Epidermal melanocyte (primary cell): Measurements from ENCODE around the gene DERL3.

Source experiments
- DNase-seq: peaks from one replicate; pipeline ENCODE4 v3.0.0; 2011; ENCODE audit warnings: low spot score; ENCODE audit not compliant: insufficient read length

DERL3 gene

DNA sequence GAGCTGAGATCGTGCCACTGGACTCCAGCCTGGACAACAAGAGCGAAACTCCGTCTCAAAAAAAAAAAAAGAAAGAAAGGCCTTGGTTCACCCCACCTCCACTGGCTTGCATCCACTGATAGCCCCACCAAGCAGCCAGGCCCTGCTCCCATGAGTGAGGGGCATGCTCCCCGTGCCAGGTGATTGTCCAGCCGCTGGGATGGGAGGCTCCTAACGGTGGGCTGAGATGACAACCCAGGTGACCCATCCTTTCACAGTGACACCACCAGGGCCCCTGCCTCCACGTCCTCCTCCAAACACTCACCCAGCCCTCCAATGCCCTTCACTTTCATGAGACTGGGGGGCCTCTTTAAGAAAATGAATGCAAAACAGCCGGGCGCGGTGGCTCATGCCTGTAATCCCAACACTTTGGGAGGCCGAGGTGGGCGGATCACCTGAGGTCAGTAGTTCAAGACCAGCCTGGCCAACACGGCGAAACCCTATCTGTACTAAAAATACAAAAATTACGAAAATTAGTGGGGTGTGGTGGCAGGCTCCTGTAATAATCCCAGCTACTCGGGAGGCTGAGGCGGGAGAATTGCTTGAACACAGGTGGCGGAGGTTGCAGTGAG lies 8.6 kb upstream of the DERL3 start:
- no peak for DNase-seq

DNA sequence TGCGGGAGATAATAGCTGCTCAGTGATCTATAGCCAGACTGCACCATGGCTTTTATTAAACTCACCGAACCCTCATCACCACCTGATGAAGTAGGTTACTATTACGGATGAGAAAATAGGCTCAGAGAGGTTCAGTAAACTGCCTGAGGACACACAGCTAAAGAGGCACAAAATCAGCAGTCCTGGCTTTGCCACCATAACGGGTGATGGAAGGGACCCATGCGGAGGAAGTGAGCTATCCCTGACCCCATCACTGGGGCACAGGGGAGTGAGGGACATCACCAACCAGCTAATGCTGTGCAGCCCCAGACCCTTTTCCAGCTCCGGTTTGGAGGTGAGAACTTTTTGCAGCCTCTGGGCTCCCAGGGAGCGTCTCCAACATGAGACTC lies 7.3 kb upstream of the DERL3 start:
- DNase-seq = no peak

DNA sequence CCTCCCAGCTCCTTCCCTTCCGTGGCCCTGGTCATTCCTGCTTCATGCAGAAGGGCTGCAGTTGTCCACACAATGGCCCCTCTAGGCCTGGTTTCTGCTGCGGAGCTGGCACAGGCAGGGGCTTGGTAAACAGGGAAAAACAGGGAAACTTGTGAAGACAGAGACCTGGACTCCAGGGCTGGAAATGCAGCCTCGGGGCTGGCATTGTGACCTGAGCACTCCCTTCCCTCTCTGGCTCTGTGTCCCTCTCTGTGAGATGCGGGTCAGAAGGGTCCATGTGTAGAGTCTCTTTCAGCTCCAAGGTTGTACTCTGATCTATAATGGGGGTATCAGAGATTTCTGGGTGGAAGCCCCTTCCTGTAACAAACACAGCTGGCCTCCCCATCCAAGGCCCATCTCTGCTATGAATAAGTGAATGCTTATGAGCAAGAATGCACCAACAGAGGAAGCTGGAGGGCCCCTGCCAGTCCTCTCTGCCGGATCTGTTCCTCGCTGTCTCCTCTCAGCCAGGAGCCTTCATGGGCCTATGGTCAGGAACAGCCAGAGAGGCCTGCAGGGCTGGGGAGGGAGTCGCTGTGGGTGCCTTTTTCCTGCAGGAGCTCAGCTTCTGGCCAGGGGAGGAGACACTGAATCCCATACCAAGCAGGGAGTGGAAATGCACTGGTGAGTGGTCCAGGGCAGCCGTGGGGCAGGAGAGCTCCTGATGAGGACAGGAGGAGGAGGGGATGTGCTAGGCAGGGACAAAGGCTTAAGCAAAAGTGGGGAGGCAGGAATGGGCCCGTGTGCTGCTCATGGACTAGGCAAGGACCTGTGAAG lies 6.7 kb upstream of the DERL3 start:
- no peak for DNase-seq

DNA sequence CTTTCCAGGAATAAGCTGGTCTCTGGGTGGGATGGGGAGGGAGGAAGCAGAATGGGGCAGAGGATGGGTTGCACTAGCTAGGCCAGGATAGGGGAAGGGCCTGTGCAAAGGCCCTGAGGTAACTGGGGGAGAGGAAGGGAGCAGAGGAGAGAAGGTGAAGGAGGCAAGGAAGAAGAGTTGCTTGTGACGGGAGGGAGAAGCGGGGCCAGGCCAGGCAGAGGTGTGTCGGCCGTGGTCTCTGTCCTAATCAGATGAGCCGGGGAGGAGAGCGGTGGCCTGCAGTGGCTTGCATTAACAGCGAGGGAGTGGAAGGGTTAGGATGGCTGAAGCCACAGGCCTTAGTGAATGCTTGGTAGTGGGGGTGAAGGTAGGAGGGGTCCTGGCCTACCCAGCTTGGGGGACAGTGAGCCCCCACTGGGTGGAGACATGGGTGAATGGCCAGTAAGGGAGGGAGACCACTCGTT lies 6.0 kb upstream of the DERL3 start:
- DNase-seq = no peak

DNA sequence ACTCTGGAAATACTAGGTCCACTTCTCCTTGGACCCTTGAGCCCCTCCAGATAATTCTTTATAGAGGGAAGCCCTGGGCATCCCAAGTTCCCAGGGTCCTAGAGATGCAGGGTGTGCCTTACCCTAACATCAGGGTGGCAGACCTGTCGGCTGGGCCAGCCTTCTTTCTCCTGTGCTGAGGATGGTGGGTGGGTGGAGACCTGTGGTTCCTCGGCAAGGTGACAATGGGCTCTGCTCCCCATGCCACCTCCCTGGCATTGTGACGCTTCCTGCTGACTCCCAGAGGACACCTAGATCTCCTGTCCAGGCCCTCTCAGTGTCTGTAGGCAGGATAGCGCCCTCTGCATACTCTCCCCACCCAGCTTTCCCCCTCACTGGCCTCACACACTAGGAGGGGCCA lies 3.8 kb upstream of the DERL3 start:
- DNase-seq = no peak

DNA sequence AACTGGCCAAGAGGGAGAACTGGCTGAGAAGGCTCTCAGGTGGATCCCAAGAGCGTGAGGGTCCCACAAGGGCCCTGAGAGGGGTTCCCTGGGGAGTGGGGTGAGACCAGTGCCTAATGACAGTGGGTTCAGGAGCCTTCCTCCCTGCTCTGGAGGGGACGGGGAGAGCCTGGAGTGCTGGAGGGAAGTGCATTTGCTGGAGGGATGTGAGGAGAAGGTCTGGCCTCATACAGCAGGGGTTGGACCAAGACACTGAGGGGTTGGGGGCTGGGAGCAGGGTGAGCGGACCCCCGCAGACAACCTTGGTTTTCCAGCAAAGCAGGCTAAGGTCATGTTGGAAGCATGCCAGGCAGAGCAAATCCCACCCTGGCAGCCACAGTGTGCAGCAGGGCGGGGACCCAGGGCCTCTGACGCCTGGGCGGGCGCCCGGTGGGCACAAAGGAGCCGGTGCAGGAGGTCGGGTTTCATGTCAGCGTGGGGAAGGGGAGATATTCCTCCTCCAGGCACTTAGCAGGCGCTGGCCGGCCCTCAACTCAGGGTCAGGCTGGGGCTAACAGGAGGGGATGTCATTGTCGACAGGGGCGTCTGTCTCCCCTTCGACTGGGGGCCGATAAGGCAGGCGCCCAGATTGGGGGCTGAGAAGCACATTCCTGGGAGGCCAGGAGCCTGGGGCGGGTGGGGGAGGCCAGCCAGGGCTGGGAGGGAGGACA lies 3.1 kb upstream of the DERL3 start:
- no peak for DNase-seq

DNA sequence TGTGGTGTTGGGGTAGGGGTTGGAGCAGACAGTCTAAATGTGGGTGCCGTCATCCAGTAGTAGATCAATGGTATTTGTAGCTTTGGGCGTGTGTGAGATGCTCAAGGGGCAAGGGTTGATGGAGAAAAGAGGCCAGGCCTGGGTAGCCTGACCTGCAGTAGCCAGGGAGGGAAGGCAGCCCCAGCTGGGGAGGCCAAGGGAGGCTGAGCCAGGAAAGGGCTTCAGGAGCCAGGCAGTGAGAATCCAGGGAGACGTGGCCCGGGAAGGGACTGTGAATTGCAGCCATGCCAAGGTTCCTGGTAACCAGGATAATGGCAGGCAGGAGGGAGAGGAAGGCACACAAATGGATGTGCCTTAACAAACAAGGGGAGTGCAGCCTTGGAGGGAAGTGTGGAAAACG lies 2.5 kb upstream of the DERL3 start:
- DNase-seq = no peak

DNA sequence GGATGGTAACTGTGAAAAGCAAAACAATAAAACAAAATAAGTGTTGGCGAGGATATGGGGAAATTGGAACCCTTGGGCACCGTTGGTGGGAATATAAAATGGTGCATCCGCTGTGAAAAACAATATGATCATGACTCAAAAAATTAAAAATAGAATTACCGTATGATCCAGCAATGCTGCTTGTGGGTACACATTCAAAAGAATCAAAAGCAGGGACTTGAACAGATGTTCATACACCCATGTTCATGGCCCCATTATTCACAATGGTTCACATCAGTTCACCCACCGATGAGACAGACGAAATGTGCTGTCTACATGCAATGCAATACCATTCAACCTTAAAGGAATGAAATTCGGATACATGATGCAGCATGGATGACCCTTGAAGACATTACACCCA lies 1.2 kb upstream of the DERL3 start:
- no peak for DNase-seq

DNA sequence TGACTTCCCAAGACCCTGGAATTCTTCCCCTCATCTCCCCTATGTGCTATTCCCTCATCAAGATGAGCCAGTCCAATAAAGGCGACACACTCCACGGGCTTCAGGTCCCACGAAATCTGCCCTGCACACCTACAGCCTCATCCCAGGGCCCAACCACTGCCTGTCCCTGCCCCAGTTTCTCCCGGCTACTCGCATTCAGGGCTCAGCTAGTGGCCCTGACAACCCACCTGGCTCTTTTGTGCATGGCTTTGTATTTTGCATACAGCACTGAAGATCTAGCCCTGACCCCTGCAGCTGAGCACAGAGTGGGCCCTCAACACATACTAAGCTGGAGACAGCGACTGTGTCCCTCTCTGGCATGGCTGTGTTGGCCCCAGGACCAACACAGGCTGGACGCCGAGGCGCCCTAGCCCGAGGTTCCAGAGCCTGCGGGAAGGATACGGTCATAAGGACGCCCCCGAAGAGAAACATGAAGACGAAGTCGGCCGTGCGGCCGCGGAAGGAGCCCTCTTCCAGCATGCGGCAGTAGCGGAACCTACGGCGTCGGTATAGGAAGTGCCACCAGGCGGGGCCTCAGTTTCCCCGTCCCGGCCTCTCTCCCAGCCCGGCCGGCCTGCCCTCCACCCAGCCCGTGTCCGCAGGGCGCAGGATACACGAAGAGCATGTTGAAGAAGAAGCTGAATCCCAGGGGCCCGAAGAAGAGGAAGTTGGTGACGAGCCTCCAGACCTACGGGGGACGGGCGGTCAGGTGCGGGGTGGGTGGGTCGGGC lies 710 bp downstream of the DERL3 start:
- no peak for DNase-seq

DNA sequence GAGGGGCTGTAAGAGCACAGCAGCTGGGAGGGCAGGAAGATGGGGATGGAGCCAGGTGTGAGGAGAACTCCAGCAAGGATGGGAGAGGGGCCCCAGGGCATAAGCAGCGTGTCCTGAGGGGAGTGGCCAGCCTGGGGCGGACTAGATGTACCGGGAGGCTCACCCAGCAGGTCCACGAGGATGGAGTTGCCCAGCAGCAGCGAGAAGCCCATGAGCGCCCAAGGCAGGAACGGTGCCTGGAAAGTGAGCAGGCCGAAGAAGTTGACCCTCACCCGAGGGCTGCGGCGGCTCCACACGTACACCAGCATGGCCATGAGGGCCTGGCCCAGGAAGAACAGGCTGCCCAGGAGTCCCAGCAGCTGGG lies 1.3 kb downstream of the DERL3 start:
- DNase-seq = no peak

DNA sequence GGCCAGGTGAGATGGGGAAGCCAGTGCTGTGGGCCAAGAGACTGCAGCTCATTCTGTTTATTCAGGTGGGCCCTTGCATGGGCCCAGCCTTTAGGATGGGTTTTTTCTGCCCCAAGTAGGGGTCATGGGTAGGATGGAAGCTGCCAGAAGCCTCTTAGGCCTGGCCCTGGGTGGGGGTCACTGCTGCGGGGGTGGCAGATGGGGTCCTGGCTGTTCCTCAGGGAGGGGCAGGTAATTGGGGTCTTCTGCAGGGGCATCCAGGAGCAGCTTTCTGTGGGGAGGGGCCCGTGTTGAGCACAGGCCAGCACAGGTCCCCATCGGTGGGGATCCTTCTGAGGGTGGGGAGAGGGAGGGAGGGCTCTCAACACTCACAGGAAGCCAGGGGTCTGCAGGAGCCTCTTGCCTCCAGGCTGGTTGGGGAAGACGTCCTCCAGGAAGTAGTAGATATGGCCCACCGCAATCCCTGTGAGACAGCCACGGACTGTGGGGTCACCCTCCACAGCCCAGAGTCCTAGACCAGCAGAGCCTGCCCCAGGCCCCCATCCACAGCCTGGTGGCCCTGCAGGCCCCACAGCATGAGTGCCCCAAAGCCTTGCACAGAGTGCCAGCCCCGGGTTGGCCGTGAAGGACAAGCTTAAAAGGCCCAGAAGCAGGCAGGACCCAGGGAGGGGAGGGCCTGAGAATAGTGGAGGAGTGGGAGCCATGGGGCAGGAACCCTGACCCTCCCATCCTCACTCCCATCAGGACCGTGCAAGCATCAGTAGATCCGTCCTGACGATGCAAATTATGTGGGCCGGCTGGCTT lies 1.9 kb downstream of the DERL3 start:
- DNase-seq = no peak

DNA sequence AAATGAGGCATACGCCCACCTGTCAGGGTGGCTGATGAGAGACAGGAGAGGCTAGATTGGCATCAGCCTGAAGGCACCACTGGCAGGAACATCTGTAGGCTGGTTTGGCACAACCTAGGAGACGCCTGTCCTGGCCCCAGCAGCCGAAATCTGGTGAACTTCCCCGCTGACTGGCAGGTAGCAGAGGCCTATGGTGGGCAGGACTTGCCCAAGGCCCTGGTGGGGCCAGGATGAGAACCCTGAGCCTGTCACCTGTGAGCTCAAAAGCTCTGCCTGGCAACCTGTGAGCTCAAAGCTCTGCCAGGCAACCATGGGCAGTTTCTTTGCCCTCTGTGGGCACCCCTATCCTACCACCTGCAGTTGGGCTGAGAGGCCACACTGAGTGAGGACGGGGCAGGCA lies 2.5 kb downstream of the DERL3 start:
- DNase-seq = no peak

DNA sequence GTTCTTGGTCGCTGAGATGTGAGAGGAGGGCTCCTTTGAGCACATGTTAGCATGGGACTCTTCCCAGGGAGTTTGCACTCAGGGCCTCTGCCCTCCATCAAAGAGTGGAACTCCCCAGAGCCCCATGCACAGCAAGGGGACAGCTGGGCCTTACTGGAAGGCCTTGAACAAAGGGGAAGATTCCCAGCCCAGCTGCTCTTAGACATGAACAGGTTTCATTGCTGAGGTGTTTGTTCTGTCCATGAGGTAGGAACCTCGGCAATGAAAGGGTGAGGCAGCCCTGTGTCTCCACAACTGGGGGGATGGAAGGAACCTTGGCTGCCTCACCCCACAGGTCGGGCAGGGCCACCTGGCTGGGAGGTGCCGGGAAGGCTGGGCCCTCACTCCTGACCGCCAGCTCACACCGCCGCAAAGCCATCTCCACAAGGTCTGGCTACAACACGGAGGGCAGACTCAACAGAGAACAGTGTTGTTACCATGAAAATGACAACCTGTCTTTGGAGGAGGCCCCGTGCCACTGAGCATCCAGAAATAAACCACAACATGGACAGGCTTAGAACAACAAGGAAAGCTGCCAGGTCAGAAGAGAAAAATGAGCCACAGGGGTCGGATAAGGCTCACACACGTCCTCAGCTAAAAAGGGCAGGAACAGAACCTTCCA lies 3.2 kb downstream of the DERL3 start:
- DNase-seq = no peak

DNA sequence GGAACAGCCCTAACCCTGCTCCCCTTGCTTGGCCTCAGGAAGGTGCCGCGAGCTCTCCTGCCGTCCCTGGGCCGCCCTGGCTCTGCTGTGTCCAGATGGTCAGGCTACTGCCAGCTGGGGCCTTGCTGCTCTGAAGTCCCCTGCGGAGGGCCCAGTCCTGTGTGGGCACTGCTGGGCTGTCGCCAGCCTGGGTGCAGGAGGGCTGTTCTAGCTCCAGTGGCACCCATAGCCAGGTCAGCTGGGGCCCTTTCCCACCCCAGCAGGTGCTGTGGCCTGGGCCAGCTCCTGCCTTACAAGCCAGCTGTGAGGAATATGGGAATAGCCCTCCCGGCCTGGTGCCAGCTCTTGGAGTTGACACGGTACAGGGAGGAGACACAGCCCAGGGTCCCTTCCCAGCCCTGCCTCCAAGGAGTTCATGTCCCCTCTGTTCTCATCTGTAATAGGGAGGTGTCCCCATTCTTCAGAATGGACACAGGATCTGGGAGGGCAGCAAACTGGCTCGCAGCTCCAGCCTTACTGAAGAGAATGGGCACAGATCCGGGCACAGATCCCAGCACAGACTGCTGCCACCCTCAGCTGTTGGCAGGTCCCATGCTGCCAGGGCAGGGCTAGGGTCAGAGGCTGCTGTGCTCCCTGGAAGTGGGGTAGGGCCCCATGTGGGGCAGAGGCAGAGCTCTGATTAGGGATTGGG lies 3.9 kb downstream of the DERL3 start:
- no peak for DNase-seq

DNA sequence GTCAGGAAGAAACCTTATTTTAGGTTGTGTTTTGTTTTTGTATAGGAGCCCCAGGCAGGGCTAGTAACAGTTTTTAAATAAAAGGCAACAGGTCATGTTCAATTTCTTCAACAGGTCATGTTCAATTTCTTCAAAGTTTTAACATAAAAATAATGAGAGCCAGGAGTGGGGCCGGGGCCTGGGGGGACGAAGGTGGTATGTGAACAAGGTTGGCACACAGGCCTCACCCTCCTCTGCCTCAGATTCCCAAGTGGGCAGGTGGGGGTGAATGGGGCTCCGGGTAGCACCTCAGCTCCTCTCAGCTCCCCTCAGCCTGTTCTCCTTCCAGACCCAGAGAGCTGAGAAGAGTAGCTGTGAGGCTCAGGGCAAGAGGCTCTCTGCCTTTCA lies 4.4 kb downstream of the DERL3 start:
- no peak for DNase-seq

DNA sequence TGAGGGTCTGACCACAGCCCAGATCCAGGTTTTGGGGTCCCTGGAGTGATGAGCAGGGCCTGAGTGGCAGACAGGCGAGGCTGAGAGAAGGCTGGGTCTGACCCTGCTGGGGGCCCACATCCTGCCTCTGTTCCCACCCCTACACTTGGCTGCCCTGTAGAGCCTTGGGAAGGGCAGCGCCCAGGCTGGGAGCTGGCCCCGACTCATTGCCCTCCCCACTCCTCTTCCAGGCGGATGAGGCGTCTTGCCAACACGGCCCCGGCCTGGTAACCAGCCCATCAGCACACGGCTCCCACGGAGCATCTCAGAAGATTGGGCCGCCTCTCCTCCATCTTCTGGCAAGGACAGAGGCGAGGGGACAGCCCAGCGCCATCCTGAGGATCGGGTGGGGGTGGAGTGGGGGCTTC lies 4.9 kb downstream of the DERL3 start:
- DNase-seq = no peak

DNA sequence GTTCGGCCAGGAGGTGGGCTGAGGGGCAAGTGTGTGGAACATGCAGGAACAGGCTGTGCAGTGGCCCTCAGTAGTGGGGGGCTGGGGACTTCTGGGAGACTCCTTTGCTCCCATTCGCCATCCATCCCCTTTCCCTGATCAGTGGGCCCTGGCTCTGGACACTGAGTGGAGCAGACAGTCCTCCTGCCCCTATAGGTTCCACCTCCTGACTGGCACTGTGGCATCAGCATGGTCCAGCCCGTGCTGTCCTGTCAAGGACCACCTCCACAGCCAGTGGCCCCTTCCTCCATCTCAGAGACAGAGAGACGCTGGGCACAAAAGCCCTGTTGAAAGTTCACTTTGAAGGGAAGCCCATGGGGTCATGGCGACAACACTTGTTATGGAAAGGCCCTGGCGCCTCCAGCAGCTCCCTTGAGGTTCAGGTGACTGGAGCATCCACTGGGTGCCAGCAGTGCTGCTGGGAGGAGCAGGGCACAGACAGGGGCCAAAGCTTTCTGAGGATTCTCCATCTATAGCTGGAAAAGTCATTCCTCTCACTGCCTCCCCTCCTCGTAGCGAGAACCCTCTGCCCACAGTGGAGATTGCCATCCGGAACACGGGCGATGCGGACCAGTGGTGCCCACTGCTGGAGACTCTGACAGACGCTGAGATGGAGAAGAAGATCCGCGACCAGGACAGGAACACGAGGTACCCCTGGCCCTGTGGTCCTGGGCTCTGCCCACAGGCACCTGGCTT lies 5.6 kb downstream of the DERL3 start:
- DNase-seq = no peak

DNA sequence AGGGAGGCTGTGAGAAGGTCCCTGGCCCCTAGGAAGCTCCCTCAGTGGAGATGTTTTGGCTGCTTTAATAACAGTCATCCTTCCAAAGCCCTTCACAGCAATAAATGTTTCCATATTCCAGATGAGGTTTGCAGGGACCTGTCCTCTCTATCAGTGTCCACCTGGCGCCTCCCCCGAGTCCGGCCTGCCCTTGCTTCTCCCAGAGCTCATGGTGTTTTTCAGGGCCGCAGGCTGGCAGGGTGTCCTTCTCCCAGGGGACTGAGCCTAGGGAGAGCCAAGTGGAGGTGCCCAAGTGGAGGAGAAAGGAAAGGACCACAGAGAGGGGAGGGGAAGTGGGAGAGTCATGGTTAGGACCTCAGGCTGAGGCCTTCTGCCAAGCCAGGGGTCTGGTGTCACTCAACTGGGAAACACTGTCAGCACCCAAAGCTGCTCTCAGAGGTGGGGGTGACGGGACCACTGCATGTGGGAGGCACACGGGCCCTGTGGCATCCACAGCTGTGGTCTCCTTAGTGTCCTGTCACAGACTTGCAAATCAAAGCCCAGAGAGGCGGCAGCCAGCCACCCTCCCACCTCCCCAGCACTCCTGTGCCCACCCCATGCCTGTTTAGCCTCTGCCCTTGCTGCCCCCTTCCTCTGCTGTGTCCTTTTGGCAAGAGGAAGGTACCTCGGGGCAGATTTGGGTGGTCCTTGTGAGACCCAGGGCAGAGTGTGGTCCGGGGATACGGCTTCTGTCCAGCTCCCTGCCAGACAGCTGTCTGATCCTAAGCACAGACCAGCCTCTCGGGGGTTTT lies 6.4 kb downstream of the DERL3 start:
- no peak for DNase-seq
